ENCODE data around the gene TEAD4.

DNA sequence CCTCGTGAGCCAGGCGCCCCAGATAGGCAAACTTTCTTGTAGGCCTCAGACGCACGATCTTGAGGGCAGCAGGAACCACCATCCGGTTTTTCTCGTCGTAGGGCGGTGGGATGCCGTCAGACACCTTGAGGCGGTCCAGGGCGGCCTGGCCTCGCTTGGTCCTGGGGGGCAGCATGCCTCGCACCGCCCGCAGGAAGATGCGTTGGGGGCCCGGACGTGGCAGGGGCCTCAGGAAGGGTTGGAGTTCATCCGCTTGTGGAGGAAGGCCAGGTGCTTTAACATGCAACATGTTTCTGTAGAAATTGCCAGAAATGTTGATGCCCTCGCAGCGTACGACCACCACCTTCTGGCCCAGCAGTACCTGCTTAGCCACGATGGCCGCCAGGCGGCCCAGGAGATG, 112.5 kb downstream of the TEAD4 start:
- TF ChIP-seq, protein P1, sequence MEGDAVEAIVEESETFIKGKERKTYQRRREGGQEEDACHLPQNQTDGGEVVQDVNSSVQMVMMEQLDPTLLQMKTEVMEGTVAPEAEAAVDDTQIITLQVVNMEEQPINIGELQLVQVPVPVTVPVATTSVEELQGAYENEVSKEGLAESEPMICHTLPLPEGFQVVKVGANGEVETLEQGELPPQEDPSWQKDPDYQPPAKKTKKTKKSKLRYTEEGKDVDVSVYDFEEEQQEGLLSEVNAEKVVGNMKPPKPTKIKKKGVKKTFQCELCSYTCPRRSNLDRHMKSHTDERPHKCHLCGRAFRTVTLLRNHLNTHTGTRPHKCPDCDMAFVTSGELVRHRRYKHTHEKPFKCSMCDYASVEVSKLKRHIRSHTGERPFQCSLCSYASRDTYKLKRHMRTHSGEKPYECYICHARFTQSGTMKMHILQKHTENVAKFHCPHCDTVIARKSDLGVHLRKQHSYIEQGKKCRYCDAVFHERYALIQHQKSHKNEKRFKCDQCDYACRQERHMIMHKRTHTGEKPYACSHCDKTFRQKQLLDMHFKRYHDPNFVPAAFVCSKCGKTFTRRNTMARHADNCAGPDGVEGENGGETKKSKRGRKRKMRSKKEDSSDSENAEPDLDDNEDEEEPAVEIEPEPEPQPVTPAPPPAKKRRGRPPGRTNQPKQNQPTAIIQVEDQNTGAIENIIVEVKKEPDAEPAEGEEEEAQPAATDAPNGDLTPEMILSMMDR (IDR thresholded peaks at IDR 0.05) = no peak
- no peak for TF ChIP-seq EZH2 (IDR thresholded peaks at IDR 0.05; ENCODE audit: borderline replicate concordance, insufficient read depth, low read depth, low read length, poor library complexity, severe bottlenecking)

All from B cell (primary cell).